Stimulated activated CD8-positive, alpha-beta memory T cell treated with anti-CD3 and anti-CD28 coated beads, Interleukin-15, amount 100 ng/mL, for 48 hours (primary cell): ENCODE measurements around the gene NXNL2.

Experiments used
- DNase-seq, 2 donors: peaks; one replicate each; pipeline ENCODE4 v3.0.0-alpha.2; 2020; ENCODE audit warnings: low read depth in 2 of 2

NXNL2 gene

GRCh38 chr9:88578121-88579049, 43.4 kb downstream of the NXNL2 start:
- DNase-seq, result peak; percentile 26 to 45

GRCh38 chr9:88579050-88579715, 44.2 kb downstream of the NXNL2 start:
- no peak for DNase-seq

DNA sequence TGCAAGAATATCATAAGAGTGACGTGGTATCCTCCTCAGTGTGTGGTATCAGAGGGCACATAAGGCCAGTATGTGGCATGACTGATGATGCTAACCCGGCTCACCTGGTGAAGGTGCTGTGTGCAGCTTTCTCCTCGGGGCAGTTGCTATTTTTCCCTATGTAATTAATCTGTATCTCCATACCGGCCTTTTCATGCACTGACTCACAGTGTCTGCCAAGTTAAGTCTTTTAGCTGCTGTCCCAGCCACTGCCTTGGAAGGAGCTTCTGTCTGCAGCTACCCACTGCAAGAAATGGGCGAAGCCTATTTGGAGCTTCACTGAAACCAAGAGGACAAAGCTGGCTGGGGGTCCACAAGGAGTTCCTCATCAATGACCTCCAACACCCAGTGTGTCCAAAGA, 46.0 kb downstream of the NXNL2 start:
- DNase-seq, result no peak

DNA sequence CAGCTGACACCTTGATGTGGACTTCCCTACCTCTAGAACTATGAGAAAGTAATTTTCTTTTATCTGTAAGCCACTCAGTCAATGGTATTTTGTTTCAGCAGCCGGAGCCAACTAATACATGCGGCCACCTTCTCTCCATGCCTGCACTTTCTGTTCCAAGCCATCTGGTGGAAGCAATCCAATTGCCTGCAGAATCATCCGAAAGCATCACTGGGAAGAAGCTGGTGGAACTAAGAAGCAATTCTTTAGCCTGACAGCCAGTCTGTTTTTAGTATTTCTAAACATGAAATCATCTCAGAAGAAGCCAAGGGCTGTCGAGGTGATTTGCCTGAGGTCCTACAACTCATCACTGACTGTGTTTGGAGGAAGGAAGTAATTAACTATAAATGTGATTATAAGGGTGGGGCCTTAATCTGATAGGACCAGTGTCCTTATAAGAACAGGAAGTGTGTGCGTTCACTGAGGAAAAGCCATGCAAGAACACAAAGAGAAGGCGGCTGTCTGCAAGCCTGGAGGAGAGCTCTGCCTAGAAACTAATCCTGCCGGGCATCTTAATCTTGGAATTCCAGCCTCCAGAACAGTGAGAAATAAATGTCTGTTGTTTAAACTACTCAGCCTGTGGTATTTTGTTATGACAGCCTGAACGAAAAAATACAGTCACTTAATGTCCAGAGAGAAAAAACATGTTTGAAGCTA, 49.1 kb downstream of the NXNL2 start:
- no peak for DNase-seq

- DNase-seq, result no peak
Measured at GRCh38 chr9:88585426-88585825, 50.4 kb downstream of the NXNL2 start.

DNA sequence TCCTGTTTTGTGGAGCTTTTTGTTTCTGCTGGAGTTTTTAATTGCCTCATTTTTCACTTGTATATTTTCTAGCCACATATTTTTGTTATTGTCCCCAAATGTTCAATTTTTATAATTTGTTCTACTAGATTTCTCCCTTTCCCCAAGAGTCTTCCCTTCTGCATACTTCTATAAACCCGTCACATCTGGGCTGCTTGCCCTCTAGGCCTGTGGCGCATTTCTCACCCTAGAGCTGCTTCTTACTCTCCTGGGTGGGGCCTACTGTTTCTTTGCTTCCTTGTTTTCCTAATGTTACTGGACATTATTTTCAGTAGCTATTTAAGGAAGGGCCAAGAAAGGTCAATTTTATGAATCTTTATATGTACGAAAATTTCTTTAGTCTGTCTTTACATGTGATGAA, 51.5 kb downstream of the NXNL2 start:
- no peak for DNase-seq

DNA sequence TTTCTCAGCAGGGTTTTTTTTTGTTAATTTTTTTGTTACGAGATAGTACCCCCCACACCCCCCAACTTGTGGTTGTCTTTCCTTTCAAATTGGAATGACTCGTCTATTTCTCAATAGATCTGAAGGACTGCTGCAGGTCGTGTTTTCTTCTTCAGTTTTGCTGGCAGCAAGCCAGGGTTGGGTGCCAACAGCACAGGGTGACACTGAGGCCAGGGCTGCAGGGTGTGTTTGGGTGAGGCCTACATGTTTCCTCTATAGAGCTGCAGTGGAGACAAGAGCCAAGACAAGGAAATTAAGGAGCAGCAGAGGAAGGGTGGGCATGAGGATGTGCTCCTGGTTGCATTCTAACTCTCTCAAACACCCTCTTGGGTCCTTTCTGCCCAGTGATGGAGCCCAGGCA, 52.2 kb downstream of the NXNL2 start:
- no peak for DNase-seq

GRCh38 chr9:88587885-88588649, 53.1 kb downstream of the NXNL2 start:
- DNase-seq, result no peak

DNA sequence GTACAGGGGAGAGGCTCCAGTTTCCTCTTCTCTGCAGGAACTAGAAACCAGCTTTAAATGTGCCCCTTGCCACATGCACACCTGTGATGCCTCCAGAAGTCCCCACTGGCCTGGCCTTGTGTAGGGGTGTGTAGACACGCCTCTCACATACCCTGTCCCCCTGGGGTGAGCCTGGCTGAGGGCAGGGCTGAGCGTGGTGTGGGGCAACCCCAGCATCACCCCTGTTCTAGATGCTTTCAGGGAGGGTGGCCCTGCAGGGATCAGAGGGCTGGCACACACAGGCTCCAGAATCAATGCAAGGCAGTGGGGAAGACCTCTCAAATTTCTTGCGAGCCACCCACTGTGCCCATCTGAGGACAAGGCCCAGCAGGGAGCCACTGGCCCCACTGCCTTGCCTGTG, 54.7 kb downstream of the NXNL2 start:
- no peak for DNase-seq

DNA sequence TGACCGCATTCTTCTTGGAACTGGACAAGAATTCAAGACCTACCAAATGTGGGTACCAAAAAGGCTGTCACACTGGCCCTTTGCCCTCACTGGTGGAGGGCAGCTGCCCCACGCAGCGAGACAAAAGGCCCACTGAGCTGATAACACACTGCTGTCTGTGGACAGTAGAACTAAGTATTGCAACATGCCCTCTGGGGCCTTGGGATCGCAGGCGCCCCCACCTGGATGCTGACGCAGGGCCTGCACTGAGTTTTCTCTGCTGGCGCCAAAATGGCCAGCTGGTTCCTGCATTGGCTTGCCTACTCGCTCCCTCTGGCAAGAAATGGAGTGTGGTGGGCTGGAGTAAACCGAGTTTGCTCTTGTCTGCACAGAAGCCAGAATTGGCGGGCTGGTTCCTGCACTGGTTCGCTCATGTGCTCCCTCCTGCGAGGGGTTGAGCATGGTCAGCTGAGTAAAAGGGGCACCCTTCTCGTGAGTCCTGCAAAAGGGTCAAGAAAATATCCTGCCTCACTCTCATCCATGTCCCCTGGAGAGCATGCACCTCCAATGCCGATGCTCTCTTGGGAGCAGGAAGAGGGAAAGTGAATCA, 55.7 kb downstream of the NXNL2 start:
- no peak for DNase-seq

- peak in 1 of 2 donors; percentile 19 for DNase-seq
Measured at GRCh38 chr9:88593537-88594185, 58.7 kb downstream of the NXNL2 start.
